Activated CD8-positive, alpha-beta T cell treated with anti-CD3 and anti-CD28 coated beads, Interleukin-2, amount 10 ng/mL, durations not matched to agents 7 days and 5 days (primary cell): ENCODE measurements around the gene CT45A9. TPM values are rescaled to one million over a fixed set of nuclear protein-coding genes. Genes with fewer than 3 reads are reported as not detected.
A peak's percentile ranks its signal among the peaks of the same experiment; 100 is the strongest.
"Not testable (repeated sequence)": the region's sequence is repeated elsewhere in the genome, so short reads cannot be mapped to it uniquely, and the experiment has no call there.

Experiments used
- ATAC-seq: fragments of 150-1000 bp; cut with Tn5 transposase; one replicate; pipeline ENCODE4 v1.10.0; 2021; ENCODE audit warnings: moderate library complexity
- CTCF ChIA-PET: fragments of 350-600 bp; sonication (Branson Sonifier 250); formaldehyde crosslinking; loops from one replicate; lab custom pipeline; 2021; ENCODE audit warnings: antibody characterized with exemption; lab: Charles Lee
- POLR2A ChIA-PET: fragments of 350-600 bp; sonication (Branson Sonifier 250); formaldehyde crosslinking; loops from one replicate; lab custom pipeline; 2021; ENCODE audit warnings: antibody characterized with exemption; lab: Charles Lee
- DNase-seq: peaks from one replicate; pipeline ENCODE4 v3.0.0-alpha.2; 2020
- H3K27ac Mint-ChIP-seq: one replicate; pipeline ENCODE4 v1.8.0; 2021; ENCODE audit warnings: mild to moderate bottlenecking, mixed read lengths
- H3K27me3 Mint-ChIP-seq: one replicate; pipeline ENCODE4 v1.8.0; 2021; ENCODE audit warnings: low read depth, mixed read lengths
- H3K36me3 Mint-ChIP-seq: one replicate; pipeline ENCODE4 v1.8.0; 2021; ENCODE audit warnings: low read depth, mixed read lengths
- H3K4me1 Mint-ChIP-seq: one replicate; pipeline ENCODE4 v1.8.0; 2021; ENCODE audit warnings: low read depth, mixed read lengths
- H3K4me3 Mint-ChIP-seq: one replicate; pipeline ENCODE4 v1.8.0; 2021; ENCODE audit warnings: mild to moderate bottlenecking, mixed read lengths
- H3K9me3 Mint-ChIP-seq: one replicate; pipeline ENCODE4 v1.8.0; 2022; ENCODE audit warnings: mixed read lengths; ENCODE audit not compliant: insufficient read depth
- total RNA-seq, 2 experiments: library from RNA; stranded (reverse); gene quantifications; one replicate each; pipeline ENCODE4 v1.2.3, GENCODE V29; 2021

Gene CT45A9
- total RNA-seq = not detected

- ATAC-seq, H3K36me3 Mint-ChIP-seq, H3K27me3 Mint-ChIP-seq, DNase-seq, CTCF ChIA-PET, POLR2A ChIA-PET, H3K4me1 Mint-ChIP-seq, H3K4me3 Mint-ChIP-seq, H3K27ac Mint-ChIP-seq, H3K9me3 Mint-ChIP-seq: not testable (repeated sequence)
These were observed at the start of gene CT45A9 for GRCh38 chrX:135871712-135872111. Gene CT45A9, minus strand, starts transcription at chrX:135871812. Its CDS starts 3,751 bp downstream, at chrX:135868061.

- H3K4me1 Mint-ChIP-seq, H3K27me3 Mint-ChIP-seq, ATAC-seq, H3K4me3 Mint-ChIP-seq, DNase-seq, H3K36me3 Mint-ChIP-seq, CTCF ChIA-PET, H3K9me3 Mint-ChIP-seq, POLR2A ChIA-PET, H3K27ac Mint-ChIP-seq: not testable (repeated sequence)
These were observed 48.9 kb upstream of the CT45A9 start for GRCh38 chrX:135920516-135920915.

GRCh38 chrX:135914404-135914803, 42.8 kb upstream of the CT45A9 start:
- ATAC-seq = no peak
- Mint-ChIP-seq H3K4me3 (no peak overlapping the region), H3K4me1 (no peaks in the 10 kb centered on the region), H3K27me3 (peaks cover 4% of the 10 kb centered on the region), H3K27ac (no peak overlapping the region), H3K9me3 (no peaks in the 10 kb centered on the region), H3K36me3 (no peaks in the 10 kb centered on the region)
- ChIA-PET CTCF (no interaction called here), POLR2A (no interaction called here)
- no peak for DNase-seq

- no peaks in the 10 kb centered on the region for H3K36me3 Mint-ChIP-seq
- no peaks in the 10 kb centered on the region for H3K4me1 Mint-ChIP-seq
- peaks cover 4% of the 10 kb centered on the region for H3K27me3 Mint-ChIP-seq
- DNase-seq = no peak
- CTCF ChIA-PET = no interaction called here
- POLR2A ChIA-PET = no interaction called here
- no peak overlapping the region for H3K27ac Mint-ChIP-seq
- no peak for ATAC-seq
- H3K4me3 Mint-ChIP-seq = no peak overlapping the region
- H3K9me3 Mint-ChIP-seq = no peaks in the 10 kb centered on the region
These were observed 38.6 kb upstream of the CT45A9 start for GRCh38 chrX:135910251-135910650.

GRCh38 chrX:135893294-135893817, 21.7 kb upstream of the CT45A9 start, which contains the start of the genes CT45A10 and SAGE1:
Gene CT45A10, minus strand, starts transcription at chrX:135893444. Its CDS starts 8,100 bp downstream, at chrX:135885344.
Gene SAGE1, plus strand, starts transcription at chrX:135893716. Its CDS starts 2,527 bp downstream, at chrX:135896243.
- Mint-ChIP-seq H3K27me3 (no peaks in the 10 kb centered on the region), H3K4me1 (no peaks in the 10 kb centered on the region), H3K9me3 (no peaks in the 10 kb centered on the region), H3K36me3 (no peaks in the 10 kb centered on the region), H3K27ac (no peak within 1 kb of the TSS), H3K4me3 (no peak within 1 kb of the TSS)
- no peak for ATAC-seq
- ChIA-PET CTCF (no interaction called here), POLR2A (no interaction called here)
- DNase-seq = no peak

GRCh38 chrX:135892781-135893180, 21.2 kb upstream of the CT45A9 start:
- H3K36me3 Mint-ChIP-seq = no peaks in the 10 kb centered on the region
- POLR2A ChIA-PET = no interaction called here
- H3K27ac Mint-ChIP-seq = no peak overlapping the region
- no peaks in the 10 kb centered on the region for H3K4me1 Mint-ChIP-seq
- ATAC-seq = no peak
- H3K9me3 Mint-ChIP-seq = no peaks in the 10 kb centered on the region
- CTCF ChIA-PET = no interaction called here
- DNase-seq = no peak
- no peak overlapping the region for H3K4me3 Mint-ChIP-seq
- H3K27me3 Mint-ChIP-seq = no peaks in the 10 kb centered on the region

- ChIA-PET POLR2A (no interaction called here), CTCF (no interaction called here)
- Mint-ChIP-seq H3K4me3 (no peak overlapping the region), H3K9me3 (no peaks in the 10 kb centered on the region), H3K27ac (no peak overlapping the region), H3K4me1 (no peaks in the 10 kb centered on the region), H3K27me3 (no peaks in the 10 kb centered on the region), H3K36me3 (no peaks in the 10 kb centered on the region)
- ATAC-seq (no peak), DNase-seq (no peak)
These were observed 18.5 kb upstream of the CT45A9 start for GRCh38 chrX:135890087-135890585.

GRCh38 chrX:135888976-135889375, 17.4 kb upstream of the CT45A9 start:
- CTCF ChIA-PET, H3K9me3 Mint-ChIP-seq, ATAC-seq, H3K4me3 Mint-ChIP-seq, POLR2A ChIA-PET, H3K36me3 Mint-ChIP-seq, H3K27me3 Mint-ChIP-seq, H3K4me1 Mint-ChIP-seq, H3K27ac Mint-ChIP-seq: not testable (repeated sequence)
- peak; percentile 41 for DNase-seq

GRCh38 chrX:135888230-135888629, 16.6 kb upstream of the CT45A9 start:
- H3K4me1 Mint-ChIP-seq, H3K36me3 Mint-ChIP-seq, DNase-seq, H3K27me3 Mint-ChIP-seq, H3K9me3 Mint-ChIP-seq, H3K4me3 Mint-ChIP-seq, H3K27ac Mint-ChIP-seq, POLR2A ChIA-PET, CTCF ChIA-PET, ATAC-seq: not testable (repeated sequence)

GRCh38 chrX:135882741-135883140, 11.1 kb upstream of the CT45A9 start:
- H3K9me3 Mint-ChIP-seq, DNase-seq, H3K27ac Mint-ChIP-seq, H3K27me3 Mint-ChIP-seq, H3K4me3 Mint-ChIP-seq, H3K4me1 Mint-ChIP-seq, CTCF ChIA-PET, POLR2A ChIA-PET, ATAC-seq, H3K36me3 Mint-ChIP-seq: not testable (repeated sequence)

GRCh38 chrX:135854438-135854837, 17.2 kb downstream of the CT45A9 start, which contains the start of gene CT45A8:
Gene CT45A8, minus strand, starts transcription at chrX:135854538. Its CDS starts 3,755 bp downstream, at chrX:135850783.
- CTCF ChIA-PET, POLR2A ChIA-PET, ATAC-seq: not testable (repeated sequence)

GRCh38 chrX:135837180-135837579, 34.4 kb downstream of the CT45A9 start, which contains the start of gene CT45A7:
Gene CT45A7, minus strand, starts transcription at chrX:135837280. Its CDS starts 3,747 bp downstream, at chrX:135833533.
- H3K4me3 Mint-ChIP-seq, DNase-seq, H3K27me3 Mint-ChIP-seq, ATAC-seq, H3K27ac Mint-ChIP-seq, H3K36me3 Mint-ChIP-seq, POLR2A ChIA-PET, H3K9me3 Mint-ChIP-seq, CTCF ChIA-PET, H3K4me1 Mint-ChIP-seq: not testable (repeated sequence)

More at GRCh38 chrX:135854438-135854837, 17.2 kb downstream of the CT45A9 start, which contains the start of gene CT45A8:
- H3K4me3 Mint-ChIP-seq, H3K36me3 Mint-ChIP-seq, H3K4me1 Mint-ChIP-seq, H3K27ac Mint-ChIP-seq, H3K9me3 Mint-ChIP-seq, DNase-seq, H3K27me3 Mint-ChIP-seq: not testable (repeated sequence)
